H9 (cell line): ENCODE measurements around the gene GRIK1. TPM values are rescaled to one million over a fixed set of nuclear protein-coding genes. Genes with fewer than 3 reads are reported as not detected.

ENCODE experiments used
- DNase-seq: peaks from one replicate; pipeline ENCODE4 v3.0.0-alpha.2; 2017
- H2AFZ ChIP-seq: one replicate; pipeline ENCODE4 v1.6.1; 2013; ENCODE audit warnings: mild to moderate bottlenecking, low read length, control low read depth, moderate library complexity
- H2AK5ac ChIP-seq: 2 replicates; pipeline ENCODE4 v1.6.1; 2013; ENCODE audit warnings: low read length, control low read depth, mixed read lengths; ENCODE audit not compliant: insufficient read length
- H2BK120ac ChIP-seq: one replicate; pipeline ENCODE4 v1.6.1; 2013; ENCODE audit warnings: low read depth, mild to moderate bottlenecking, low read length, control low read depth, inconsistent platforms; ENCODE audit not compliant: poor library complexity, severe bottlenecking
- H2BK12ac ChIP-seq: 2 replicates; pipeline ENCODE4 v1.6.1; 2013; ENCODE audit warnings: low read length, control low read depth, mixed read lengths, low read depth; ENCODE audit not compliant: insufficient read length
- H2BK15ac ChIP-seq: 2 replicates; pipeline ENCODE4 v1.6.1; 2013; ENCODE audit warnings: low read depth, low read length, control low read depth
- H2BK20ac ChIP-seq: one replicate; pipeline ENCODE4 v1.6.1; 2013; ENCODE audit warnings: low read depth, mild to moderate bottlenecking, low read length, control low read depth, inconsistent platforms; ENCODE audit not compliant: poor library complexity, severe bottlenecking
- H2BK5ac ChIP-seq: 2 replicates; pipeline ENCODE4 v1.6.1; 2013; ENCODE audit warnings: low read length, control low read depth, mixed read lengths; ENCODE audit not compliant: insufficient read length
- H3K14ac ChIP-seq: 2 replicates; pipeline ENCODE4 v1.6.1; 2013; ENCODE audit warnings: low read length, control low read depth; ENCODE audit not compliant: insufficient read depth
- H3K18ac ChIP-seq: 2 replicates; pipeline ENCODE4 v1.6.1; 2013; ENCODE audit warnings: low read depth, mild to moderate bottlenecking, mixed read lengths, low read length, control low read depth; ENCODE audit not compliant: insufficient read length
- H3K23ac ChIP-seq: 2 replicates; pipeline ENCODE4 v1.6.1; 2013; ENCODE audit warnings: low read length, control low read depth, mixed read lengths, low read depth; ENCODE audit not compliant: insufficient read length
- H3K23me2 ChIP-seq: 2 replicates; pipeline ENCODE4 v1.6.1; 2013; ENCODE audit warnings: low read depth, mild to moderate bottlenecking, mixed read lengths, low read length, control low read depth; ENCODE audit not compliant: insufficient read length, poor library complexity, severe bottlenecking
- H3K27ac ChIP-seq: 2 replicates; pipeline ENCODE4 v1.5.1; 2013; ENCODE audit warnings: low read length, control low read depth, mixed read lengths, low read depth; ENCODE audit not compliant: insufficient read length
- H3K27me3 ChIP-seq: 2 replicates; pipeline ENCODE4 v1.6.1; 2013; ENCODE audit warnings: low read length, control low read depth, inconsistent platforms; ENCODE audit not compliant: insufficient read depth
- H3K4ac ChIP-seq: 2 replicates; pipeline ENCODE4 v1.6.1; 2013; ENCODE audit warnings: low read depth, mild to moderate bottlenecking, control low read depth, inconsistent platforms, low read length, moderate library complexity
- H3K4me1 ChIP-seq: 2 replicates; pipeline ENCODE4 v1.6.1; 2013; ENCODE audit warnings: low read length, control low read depth, inconsistent platforms; ENCODE audit not compliant: insufficient read depth
- H3K4me2 ChIP-seq: 2 replicates; pipeline ENCODE4 v1.6.1; 2013; ENCODE audit warnings: low read length, control low read depth, mixed read lengths; ENCODE audit not compliant: insufficient read length, insufficient read depth
- H3K56ac ChIP-seq: 2 replicates; pipeline ENCODE4 v1.6.1; 2013; ENCODE audit warnings: low read depth, mild to moderate bottlenecking, mixed read lengths, low read length, control low read depth; ENCODE audit not compliant: insufficient read length
- H3K79me1 ChIP-seq: 2 replicates; pipeline ENCODE4 v1.6.1; 2013; ENCODE audit warnings: low read depth, mild to moderate bottlenecking, moderate library complexity, low read length, control low read depth, inconsistent platforms; ENCODE audit not compliant: insufficient read depth, poor library complexity, severe bottlenecking
- H3K79me2 ChIP-seq: 2 replicates; pipeline ENCODE4 v1.6.1; 2013; ENCODE audit warnings: low read length, control low read depth, inconsistent platforms; ENCODE audit not compliant: insufficient read depth
- H3K9ac ChIP-seq: 2 replicates; pipeline ENCODE4 v1.6.1; 2013; ENCODE audit warnings: low read length, control low read depth, mixed read lengths; ENCODE audit not compliant: insufficient read length; ENCODE audit errors: extremely low read depth
- H3K9me3 ChIP-seq: one replicate; pipeline ENCODE4 v1.6.1; 2013; ENCODE audit warnings: low read depth, low read length, inconsistent platforms; ENCODE audit not compliant: control insufficient read depth
- H3T11ph ChIP-seq: one replicate; pipeline ENCODE4 v1.6.1; 2013; ENCODE audit warnings: mild to moderate bottlenecking, low read length, control low read depth, inconsistent platforms
- H4K20me1 ChIP-seq: one replicate; pipeline ENCODE4 v1.6.1; 2013; ENCODE audit not compliant: control insufficient read depth, insufficient read length, insufficient read depth
- H4K5ac ChIP-seq: 2 replicates; pipeline ENCODE4 v1.6.1; 2013; ENCODE audit warnings: low read depth, mild to moderate bottlenecking, mixed read lengths, low read length, control low read depth; ENCODE audit not compliant: insufficient read length
- H4K8ac ChIP-seq: replicated peaks from 2 replicates; pipeline ENCODE4 v1.6.1; 2013; ENCODE audit warnings: low read length, control low read depth, mixed read lengths, low read depth; ENCODE audit not compliant: insufficient read length
- H4K91ac ChIP-seq: 2 replicates; pipeline ENCODE4 v1.6.1; 2013; ENCODE audit warnings: low read depth, mild to moderate bottlenecking, moderate library complexity, mixed read lengths, low read length, control low read depth; ENCODE audit not compliant: insufficient read length
- H3K27ac Mint-ChIP-seq, 3 experiments: 2 replicates in 2 of 3; 3 replicates in 1 of 3; pipeline ENCODE4 v1.8.0; 2020 to 2021; ENCODE audit warnings: mixed read lengths in 3 of 3, mild to moderate bottlenecking in 1 of 3, moderate library complexity in 1 of 3
- H3K27me3 Mint-ChIP-seq: 2 replicates; pipeline ENCODE4 v1.8.0; 2021; ENCODE audit warnings: low read depth, mild to moderate bottlenecking, moderate library complexity, mixed read lengths
- H3K36me3 Mint-ChIP-seq, 3 experiments: 2 replicates in 2 of 3; 3 replicates in 1 of 3; pipeline ENCODE4 v1.8.0; 2020 to 2021; ENCODE audit warnings: low read depth in 3 of 3, mixed read lengths in 3 of 3; ENCODE audit not compliant: insufficient read depth in 1 of 3
- H3K4me1 Mint-ChIP-seq, 2 experiments: 2 replicates each; pipeline ENCODE4 v1.8.0; 2020; ENCODE audit warnings: mixed read lengths in 2 of 2
- H3K4me3 Mint-ChIP-seq, 2 experiments: 2 replicates in 1 of 2; 3 replicates in 1 of 2; pipeline ENCODE4 v1.8.0; 2020 to 2021; ENCODE audit warnings: mild to moderate bottlenecking in 2 of 2, mixed read lengths in 2 of 2, moderate library complexity in 1 of 2
- H3K9me3 Mint-ChIP-seq, 2 experiments: 2 replicates in 1 of 2; 3 replicates in 1 of 2; pipeline ENCODE4 v1.8.0; 2020; ENCODE audit warnings: mild to moderate bottlenecking in 2 of 2, mixed read lengths in 2 of 2, moderate library complexity in 1 of 2
- CTCF ChIP-seq: fragments of 200-600 bp; sonication (generic); conservative IDR thresholded peaks from 3 replicates; pipeline ENCODE4 v1.8.0; 2021; ENCODE audit warnings: antibody characterized with exemption, mild to moderate bottlenecking
- WGBS: extraction: QIAGEN DNeasy Blood & Tissue Kit; methylation state at CpG from one replicate; pipeline ENCODE4 v1.1.7; 2013; ENCODE audit warnings: missing lambda C conversion rate, low lambda C conversion rate, mixed read lengths; ENCODE audit not compliant: insufficient read length; ENCODE audit errors: extremely low coverage; 5-methylcytosine and 5-hydroxymethylcytosine counted together
- total RNA-seq: library from RNA; stranded (reverse); gene quantifications from 2 replicates; pipeline ENCODE4 v1.2.1, GENCODE V29; 2021

The GRIK1 gene
- total RNA-seq, 1 experiment from 2014 or later: not detected

DNA sequence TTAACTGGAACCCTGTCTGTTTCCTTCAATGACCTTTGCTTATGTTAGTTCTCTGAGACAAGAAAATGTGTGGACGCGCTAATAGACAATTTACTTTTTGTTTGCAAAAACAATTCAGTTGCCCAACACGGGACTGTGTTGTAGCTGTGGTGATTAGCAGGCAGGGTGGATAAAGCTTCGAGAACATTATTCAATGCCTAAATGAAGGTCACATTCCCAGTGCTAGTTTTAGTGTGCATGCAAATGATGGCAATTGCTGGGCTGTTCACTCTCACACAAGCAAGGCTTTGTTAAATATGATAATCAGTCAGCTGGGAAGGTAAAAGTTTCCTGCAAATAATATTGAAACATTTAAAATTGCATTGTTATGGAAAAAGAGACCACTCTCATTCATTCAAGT lies 452.6 kb downstream of the GRIK1 start:
- no peaks in the 10 kb centered on the region for H3K9me3 ChIP-seq
- no peaks in the 10 kb centered on the region for H4K20me1 ChIP-seq
- no peaks in the 10 kb centered on the region for H3K27me3 ChIP-seq
- H3K27ac ChIP-seq: no peak overlapping the region
- H2BK20ac ChIP-seq: no peak overlapping the region
- TF ChIP-seq CTCF: no peak
- WGBS: no CpG with 5 or more reads among the region's 4 CpGs
- no peak overlapping the region for H2AK5ac ChIP-seq
- no peak overlapping the region for H3K4ac ChIP-seq
- no peak overlapping the region for H2BK15ac ChIP-seq
- no peak overlapping the region for H3T11ph ChIP-seq
- H3K9ac ChIP-seq: no peak overlapping the region
- H3K4me1 ChIP-seq: peaks cover 4% of the 10 kb centered on the region; the same call in 1 of the 2 replicates
- H3K36me3 Mint-ChIP-seq: peaks cover 0 to 5% (median 4%) of the 10 kb centered on the region in 3 experiments; a peak in 3 of 7 replicates
- H3K9me3 Mint-ChIP-seq: peaks cover 0 to 10% of the 10 kb centered on the region in 2 experiments; a peak in 2 of 5 replicates
- no peak overlapping the region for H3K56ac ChIP-seq
- H3K14ac ChIP-seq: no peak overlapping the region
- no peaks in the 10 kb centered on the region; the same call in 1 of the 2 replicates for H3K27me3 Mint-ChIP-seq
- no peak overlapping the region for H3K4me3 Mint-ChIP-seq
- no peak overlapping the region for H3K4me2 ChIP-seq
- no peak overlapping the region for H4K5ac ChIP-seq
- H2BK120ac ChIP-seq: no peak overlapping the region
- H4K91ac ChIP-seq: no peak overlapping the region
- H3K23me2 ChIP-seq: no peaks in the 10 kb centered on the region
- H2AFZ ChIP-seq: no peak overlapping the region
- no peak overlapping the region for H4K8ac ChIP-seq
- no peak for DNase-seq
- H3K4me1 Mint-ChIP-seq: peaks cover 14 to 17% of the 10 kb centered on the region in 2 experiments
- no peak overlapping the region for H3K18ac ChIP-seq
- H2BK5ac ChIP-seq: no peak overlapping the region
- H3K79me2 ChIP-seq: no peaks in the 10 kb centered on the region
- H3K27ac Mint-ChIP-seq: peak overlapping the region; percentile 72 to 82 (median 76); a peak in 4 of 7 replicates
- H2BK12ac ChIP-seq: no peak overlapping the region
- no peak overlapping the region for H3K23ac ChIP-seq
- H3K79me1 ChIP-seq: no peaks in the 10 kb centered on the region

Other genes with a start within 250 kb of the GRIK1 start
- not detected in 2 replicates for gene CLDN17, start 226.8 kb upstream of the GRIK1 start, total RNA-seq